Measurements from ENCODE around the gene SUPT4H1.

Gene SUPT4H1

DNA sequence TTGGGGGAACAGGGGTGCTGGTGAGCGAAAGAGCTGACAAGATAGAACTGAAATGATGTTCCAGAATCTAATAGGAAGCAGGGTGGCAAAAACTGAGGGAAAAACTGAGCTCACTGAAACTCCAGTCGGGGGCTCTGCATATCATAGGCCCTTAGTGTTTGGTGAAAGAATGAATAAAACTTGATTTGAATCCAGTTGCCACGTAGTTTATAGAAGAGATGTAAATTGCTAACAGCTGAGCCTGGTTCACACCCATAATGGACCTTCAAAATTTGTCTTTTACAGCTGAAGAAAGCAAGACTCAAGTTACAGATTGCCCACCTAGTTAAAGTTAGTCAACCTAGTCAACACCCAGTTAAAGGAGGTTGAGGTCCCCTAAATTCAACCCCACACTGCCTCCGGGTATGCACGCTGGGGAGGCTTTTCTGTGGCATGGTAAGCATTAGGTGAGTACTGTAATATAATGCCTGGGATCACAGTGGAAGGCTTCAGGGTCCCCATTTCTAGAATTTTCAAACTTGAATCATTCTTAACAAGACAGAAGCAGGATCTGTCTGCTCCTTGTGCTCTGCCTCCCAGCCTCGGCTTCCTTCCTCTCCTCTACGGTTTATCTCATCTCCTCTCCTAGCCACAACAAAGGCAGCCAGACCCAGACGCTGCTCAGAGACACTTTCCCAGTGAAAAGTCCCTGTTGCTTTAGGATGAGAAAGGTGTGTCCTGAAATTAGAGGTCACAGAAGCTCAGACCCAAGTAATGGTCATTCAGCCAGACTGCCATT, 26.9 kb upstream of the SUPT4H1 start:
- Histone ChIP-seq H3K4me1 (ENCODE audit: insufficient read depth, poor library complexity, severe bottlenecking) (peaks cover 4% of the 10 kb centered on the region), H3K27me3 (ENCODE audit: insufficient read depth, poor library complexity, severe bottlenecking) (no peaks in the 10 kb centered on the region), H3K36me3 (ENCODE audit: low read depth) (no peaks in the 10 kb centered on the region), H3K9me3 (ENCODE audit: severe bottlenecking) (no peaks in the 10 kb centered on the region), H3K27ac (ENCODE audit: poor library complexity, severe bottlenecking) (no peak overlapping the region), H3K4me3 (ENCODE audit: severe bottlenecking) (no peak overlapping the region)
- ATAC-seq (ENCODE audit: low read depth) (no peak), DNase-seq (ENCODE audit: low spot score) (no peak)
- TF ChIP-seq, protein P1, sequence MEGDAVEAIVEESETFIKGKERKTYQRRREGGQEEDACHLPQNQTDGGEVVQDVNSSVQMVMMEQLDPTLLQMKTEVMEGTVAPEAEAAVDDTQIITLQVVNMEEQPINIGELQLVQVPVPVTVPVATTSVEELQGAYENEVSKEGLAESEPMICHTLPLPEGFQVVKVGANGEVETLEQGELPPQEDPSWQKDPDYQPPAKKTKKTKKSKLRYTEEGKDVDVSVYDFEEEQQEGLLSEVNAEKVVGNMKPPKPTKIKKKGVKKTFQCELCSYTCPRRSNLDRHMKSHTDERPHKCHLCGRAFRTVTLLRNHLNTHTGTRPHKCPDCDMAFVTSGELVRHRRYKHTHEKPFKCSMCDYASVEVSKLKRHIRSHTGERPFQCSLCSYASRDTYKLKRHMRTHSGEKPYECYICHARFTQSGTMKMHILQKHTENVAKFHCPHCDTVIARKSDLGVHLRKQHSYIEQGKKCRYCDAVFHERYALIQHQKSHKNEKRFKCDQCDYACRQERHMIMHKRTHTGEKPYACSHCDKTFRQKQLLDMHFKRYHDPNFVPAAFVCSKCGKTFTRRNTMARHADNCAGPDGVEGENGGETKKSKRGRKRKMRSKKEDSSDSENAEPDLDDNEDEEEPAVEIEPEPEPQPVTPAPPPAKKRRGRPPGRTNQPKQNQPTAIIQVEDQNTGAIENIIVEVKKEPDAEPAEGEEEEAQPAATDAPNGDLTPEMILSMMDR (IDR thresholded peaks at IDR 0.05; ENCODE audit: poor library complexity, severe bottlenecking): no peak

DNA sequence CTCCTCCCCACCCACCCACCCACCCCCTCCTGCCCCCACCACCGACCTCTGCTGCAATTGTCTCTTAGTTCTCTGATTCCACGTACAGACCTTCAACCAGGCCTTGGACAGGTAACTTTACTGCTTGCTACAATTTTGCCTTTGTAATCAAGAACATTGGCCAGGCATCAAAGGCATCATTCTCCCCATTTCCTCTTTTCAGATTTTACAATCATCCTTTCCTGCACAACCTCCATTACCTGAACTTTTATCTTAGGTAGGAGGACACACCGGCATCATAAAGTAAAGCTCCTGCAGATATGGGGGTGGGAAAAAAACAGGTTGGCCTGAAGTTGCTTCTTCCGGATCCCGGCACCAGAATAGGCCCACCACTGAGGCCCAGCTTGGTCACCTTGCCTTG, 25.7 kb upstream of the SUPT4H1 start:
- TF ChIP-seq, protein P1 (IDR thresholded peaks at IDR 0.05; ENCODE audit: poor library complexity, severe bottlenecking): no peak
- no peak for ATAC-seq (ENCODE audit: low read depth)
- Histone ChIP-seq H3K36me3 (ENCODE audit: low read depth) (no peaks in the 10 kb centered on the region), H3K9me3 (ENCODE audit: severe bottlenecking) (no peaks in the 10 kb centered on the region), H3K4me3 (ENCODE audit: severe bottlenecking) (no peak overlapping the region), H3K4me1 (ENCODE audit: insufficient read depth, poor library complexity, severe bottlenecking) (peaks cover 4% of the 10 kb centered on the region), H3K27ac (ENCODE audit: poor library complexity, severe bottlenecking) (no peak overlapping the region), H3K27me3 (ENCODE audit: insufficient read depth, poor library complexity, severe bottlenecking) (no peaks in the 10 kb centered on the region)
- DNase-seq (ENCODE audit: low spot score): no peak

DNA sequence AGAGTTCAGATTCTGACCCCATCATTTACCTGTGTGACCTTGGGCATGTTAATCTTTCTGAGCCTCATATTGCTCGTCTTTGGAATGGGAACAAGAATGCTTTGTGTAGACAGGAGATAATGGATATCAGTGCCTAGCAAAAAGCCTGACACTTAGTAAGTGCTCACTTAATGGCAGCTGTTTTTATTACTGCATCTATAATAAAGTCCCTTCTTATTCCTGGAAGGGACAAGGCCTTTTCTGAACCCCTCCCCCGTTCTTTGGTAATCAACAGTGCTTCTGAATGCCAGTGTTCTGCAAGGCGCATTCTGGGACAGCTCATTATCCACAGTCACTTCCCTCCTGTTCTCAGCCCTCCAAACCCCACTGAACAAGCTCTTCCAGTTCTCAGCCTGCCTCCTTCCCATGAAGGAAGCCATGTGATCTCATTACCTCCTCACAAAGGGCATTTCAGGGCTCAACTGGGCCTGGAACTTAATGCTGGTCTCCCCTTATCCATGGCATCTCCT, 25.1 kb upstream of the SUPT4H1 start:
- TF ChIP-seq, protein P1 (IDR thresholded peaks at IDR 0.05; ENCODE audit: poor library complexity, severe bottlenecking): no peak
- no peak overlapping the region for H3K4me3 ChIP-seq (ENCODE audit: severe bottlenecking)
- H3K4me1 ChIP-seq (ENCODE audit: insufficient read depth, poor library complexity, severe bottlenecking): peaks cover 4% of the 10 kb centered on the region
- H3K36me3 ChIP-seq (ENCODE audit: low read depth): no peaks in the 10 kb centered on the region
- ATAC-seq (ENCODE audit: low read depth) (peak; percentile 51; the same call in 1 of the 3 replicates), DNase-seq (ENCODE audit: low spot score) (no peak)
- H3K27ac ChIP-seq (ENCODE audit: poor library complexity, severe bottlenecking): no peak overlapping the region
- no peaks in the 10 kb centered on the region for H3K27me3 ChIP-seq (ENCODE audit: insufficient read depth, poor library complexity, severe bottlenecking)
- H3K9me3 ChIP-seq (ENCODE audit: severe bottlenecking): no peaks in the 10 kb centered on the region

DNA sequence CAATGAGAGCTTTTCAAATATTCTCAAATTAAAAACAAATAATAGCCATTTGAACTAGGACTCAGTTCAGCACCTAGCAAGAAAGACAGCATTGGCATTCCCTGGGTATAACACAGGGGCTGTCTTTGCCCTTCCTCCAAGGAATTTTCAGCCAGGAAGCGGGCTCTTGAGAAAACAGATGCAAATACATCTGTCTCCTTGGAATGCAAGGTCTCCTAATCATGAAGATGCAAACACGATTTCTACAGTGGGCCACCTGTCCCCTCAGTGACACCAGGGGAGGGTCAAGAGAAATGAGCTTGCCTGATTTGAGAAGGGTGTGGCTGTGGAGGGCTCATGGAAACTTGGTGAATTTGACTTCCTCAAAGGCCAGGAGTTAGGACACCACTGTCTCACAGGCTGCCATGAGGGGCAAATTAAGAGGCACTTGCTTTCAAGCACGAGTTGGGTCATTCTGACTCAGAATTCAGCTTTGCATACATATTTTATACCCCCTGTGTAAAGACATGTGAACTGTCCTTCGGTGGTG, 24.5 kb upstream of the SUPT4H1 start:
- Histone ChIP-seq H3K27ac (ENCODE audit: poor library complexity, severe bottlenecking) (no peak overlapping the region), H3K27me3 (ENCODE audit: insufficient read depth, poor library complexity, severe bottlenecking) (no peaks in the 10 kb centered on the region), H3K4me1 (ENCODE audit: insufficient read depth, poor library complexity, severe bottlenecking) (peaks cover 4% of the 10 kb centered on the region), H3K36me3 (ENCODE audit: low read depth) (no peaks in the 10 kb centered on the region), H3K4me3 (ENCODE audit: severe bottlenecking) (no peak overlapping the region), H3K9me3 (ENCODE audit: severe bottlenecking) (no peaks in the 10 kb centered on the region)
- TF ChIP-seq, protein P1 (IDR thresholded peaks at IDR 0.05; ENCODE audit: poor library complexity, severe bottlenecking): no peak
- ATAC-seq (ENCODE audit: low read depth) (no peak), DNase-seq (ENCODE audit: low spot score) (no peak)

DNA sequence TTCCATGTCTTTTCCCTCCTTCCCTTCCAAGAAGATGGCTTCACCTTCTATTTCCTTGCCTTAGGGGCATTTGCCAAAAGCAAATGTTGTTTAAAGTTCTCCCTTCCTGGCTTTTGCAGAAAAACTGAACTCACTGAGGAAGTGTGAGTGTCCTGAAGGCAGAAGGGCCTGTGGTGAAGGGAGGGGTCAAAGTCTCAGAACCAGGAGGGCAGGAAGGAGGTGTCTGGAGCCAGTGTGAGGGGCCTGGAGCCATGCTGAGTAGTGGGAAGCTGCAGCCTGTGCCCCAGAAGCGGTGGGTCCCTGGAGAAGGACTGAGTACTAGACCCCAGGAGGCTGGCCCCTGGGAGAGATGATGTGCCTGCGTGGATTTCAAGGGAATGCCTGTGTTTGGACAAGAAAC, 23.8 kb upstream of the SUPT4H1 start:
- Histone ChIP-seq H3K27ac (ENCODE audit: poor library complexity, severe bottlenecking) (no peak overlapping the region), H3K4me3 (ENCODE audit: severe bottlenecking) (no peak overlapping the region), H3K9me3 (ENCODE audit: severe bottlenecking) (no peaks in the 10 kb centered on the region), H3K4me1 (ENCODE audit: insufficient read depth, poor library complexity, severe bottlenecking) (peaks cover 4% of the 10 kb centered on the region), H3K27me3 (ENCODE audit: insufficient read depth, poor library complexity, severe bottlenecking) (no peaks in the 10 kb centered on the region), H3K36me3 (ENCODE audit: low read depth) (no peaks in the 10 kb centered on the region)
- TF ChIP-seq, protein P1 (IDR thresholded peaks at IDR 0.05; ENCODE audit: poor library complexity, severe bottlenecking): no peak
- ATAC-seq (ENCODE audit: low read depth) (no peak), DNase-seq (ENCODE audit: low spot score) (no peak)
